ENCODE data around the gene PON3.

DNA sequence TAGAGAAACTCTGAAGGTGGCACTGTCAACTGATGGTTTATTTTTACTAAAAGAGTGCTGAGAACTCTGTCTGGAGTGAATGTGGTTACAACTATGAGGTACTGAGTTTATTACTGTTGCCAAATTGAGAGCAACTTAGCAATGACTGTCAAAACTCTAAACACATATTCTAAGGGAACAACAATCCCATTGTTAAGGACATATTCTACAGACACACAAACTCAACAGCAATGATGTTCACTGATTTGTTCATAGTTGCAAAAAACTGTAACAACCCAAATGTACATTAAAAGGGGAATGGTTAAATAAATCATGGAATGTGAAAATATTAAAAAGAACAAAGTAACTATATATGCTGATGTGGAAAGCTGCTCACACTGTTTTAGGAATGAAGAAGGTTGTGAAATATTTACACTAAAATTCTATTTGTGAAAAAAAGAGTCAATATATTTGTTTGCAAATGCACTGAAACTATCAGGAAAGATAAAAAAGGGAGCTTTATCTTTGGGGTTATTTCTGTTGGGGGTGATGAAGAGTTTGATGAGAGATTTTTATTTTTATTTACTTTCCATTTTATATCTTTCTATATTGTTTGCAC lies 25.8 kb upstream of the PON3 start:
- TF ChIP-seq, protein P1, sequence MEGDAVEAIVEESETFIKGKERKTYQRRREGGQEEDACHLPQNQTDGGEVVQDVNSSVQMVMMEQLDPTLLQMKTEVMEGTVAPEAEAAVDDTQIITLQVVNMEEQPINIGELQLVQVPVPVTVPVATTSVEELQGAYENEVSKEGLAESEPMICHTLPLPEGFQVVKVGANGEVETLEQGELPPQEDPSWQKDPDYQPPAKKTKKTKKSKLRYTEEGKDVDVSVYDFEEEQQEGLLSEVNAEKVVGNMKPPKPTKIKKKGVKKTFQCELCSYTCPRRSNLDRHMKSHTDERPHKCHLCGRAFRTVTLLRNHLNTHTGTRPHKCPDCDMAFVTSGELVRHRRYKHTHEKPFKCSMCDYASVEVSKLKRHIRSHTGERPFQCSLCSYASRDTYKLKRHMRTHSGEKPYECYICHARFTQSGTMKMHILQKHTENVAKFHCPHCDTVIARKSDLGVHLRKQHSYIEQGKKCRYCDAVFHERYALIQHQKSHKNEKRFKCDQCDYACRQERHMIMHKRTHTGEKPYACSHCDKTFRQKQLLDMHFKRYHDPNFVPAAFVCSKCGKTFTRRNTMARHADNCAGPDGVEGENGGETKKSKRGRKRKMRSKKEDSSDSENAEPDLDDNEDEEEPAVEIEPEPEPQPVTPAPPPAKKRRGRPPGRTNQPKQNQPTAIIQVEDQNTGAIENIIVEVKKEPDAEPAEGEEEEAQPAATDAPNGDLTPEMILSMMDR (conservative IDR thresholded peaks at IDR 0.05; ENCODE audit: low read depth, low read length): no peak
- TF ChIP-seq EZH2 (IDR thresholded peaks at IDR 0.05; ENCODE audit: low read length, unreplicated experiment): no peak
- no peak for TF ChIP-seq EZH2phosphoT487 (IDR thresholded peaks at IDR 0.05; ENCODE audit: borderline replicate concordance, low read length)
